ENCODE data around the gene INTS13.
A peak's percentile ranks its signal among the peaks of the same experiment; 100 is the strongest.

INTS13 gene

DNA sequence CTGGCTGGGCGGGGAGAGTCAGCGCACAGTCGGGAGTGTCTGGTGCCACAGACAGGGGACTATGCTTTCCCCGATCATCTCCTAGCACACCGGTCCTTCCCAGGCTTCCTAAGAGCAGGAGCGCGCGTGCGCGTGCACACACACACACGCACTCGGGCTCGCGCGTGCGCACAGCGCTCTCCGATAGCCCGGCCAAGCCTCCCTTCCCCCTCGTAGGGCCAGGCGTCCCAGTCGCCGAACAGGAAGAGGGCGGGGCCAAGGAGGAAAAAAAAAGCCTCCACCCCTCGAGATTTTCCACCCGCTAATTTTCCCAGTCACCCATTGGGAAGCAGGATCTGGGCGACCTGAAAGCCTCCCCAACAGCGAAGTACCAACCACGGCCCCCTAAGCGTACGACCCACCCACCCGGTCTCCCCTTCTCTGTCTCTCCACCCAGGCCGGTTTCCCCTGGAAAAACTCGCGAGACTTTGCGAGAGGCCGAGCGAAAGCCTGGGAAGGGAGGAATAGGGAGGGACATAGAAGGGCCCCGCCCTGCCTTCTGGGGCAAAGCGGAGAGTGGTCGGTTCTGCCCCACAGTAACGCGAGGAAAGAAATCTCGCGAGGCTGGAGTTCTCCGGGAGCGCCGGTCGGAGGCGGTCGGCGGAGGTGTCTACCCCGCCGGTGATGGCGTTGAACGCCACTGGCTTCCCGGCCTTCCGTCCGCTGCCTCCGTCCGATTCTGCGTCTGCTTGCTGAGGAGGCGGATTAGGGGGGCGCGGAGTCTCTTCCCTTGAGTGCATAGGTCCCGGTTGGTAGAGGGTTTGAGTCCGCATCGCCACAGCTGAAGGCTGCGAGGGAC is at the start of gene INTS13, which contains the start of gene FGFR1OP2:
Gene INTS13 (minus strand): TSS at position 119 of the 838 bp plus-strand sequence. CDS start 1,178 bp downstream, outside the sequence.
Gene FGFR1OP2 (plus strand): TSS at position 608 of the 838 bp plus-strand sequence. CDS start 15,689 bp downstream, outside the sequence.
- peak; percentile 100 for DNase-seq (ENCODE audit: low read depth, low spot score)
- H3K9me3 ChIP-seq (ENCODE audit: insufficient read depth, low read length) = no peaks in the 10 kb centered on the region
- peak within 1 kb of the TSS; percentile 96 for H3K9ac ChIP-seq (ENCODE audit: insufficient read length, low read depth)
- TF ChIP-seq SUZ12 (IDR thresholded peaks at IDR 0.05; ENCODE audit: extremely low read depth, insufficient read depth, insufficient read length) (no peak), ZNF274 (IDR thresholded peaks at IDR 0.05; ENCODE audit: low read depth, low read length) (no peak), YY1 (IDR thresholded peaks at IDR 0.05; ENCODE audit: insufficient read depth, insufficient read length) (no peak)
- peak within 1 kb of the TSS; percentile 92 for H3K4me3 ChIP-seq (ENCODE audit: insufficient read length, low read depth)
- H3K4me1 ChIP-seq (ENCODE audit: insufficient read depth, insufficient read length) = no peaks in the 10 kb centered on the region
- peaks cover 30% of the 10 kb centered on the region for H3K36me3 ChIP-seq (ENCODE audit: insufficient read depth, insufficient read length, low read length)
- H3K27me3 ChIP-seq (ENCODE audit: insufficient read depth, insufficient read length) = no peaks in the 10 kb centered on the region

- peaks cover 52% of the 10 kb centered on the region for H3K36me3 ChIP-seq (ENCODE audit: insufficient read depth, insufficient read length, low read length)
- H3K27me3 ChIP-seq (ENCODE audit: insufficient read depth, insufficient read length) = no peaks in the 10 kb centered on the region
- H3K4me1 ChIP-seq (ENCODE audit: insufficient read depth, insufficient read length) = no peaks in the 10 kb centered on the region
- no peaks in the 10 kb centered on the region for H3K9me3 ChIP-seq (ENCODE audit: insufficient read depth, low read length)
- TF ChIP-seq YY1 (IDR thresholded peaks at IDR 0.05; ENCODE audit: insufficient read depth, insufficient read length) (no peak), SUZ12 (IDR thresholded peaks at IDR 0.05; ENCODE audit: extremely low read depth, insufficient read depth, insufficient read length) (no peak), ZNF274 (IDR thresholded peaks at IDR 0.05; ENCODE audit: low read depth, low read length) (no peak)
- H3K9ac ChIP-seq (ENCODE audit: insufficient read length, low read depth) = no peak overlapping the region
- no peak overlapping the region for H3K4me3 ChIP-seq (ENCODE audit: insufficient read length, low read depth)
- no peak for DNase-seq (ENCODE audit: low read depth, low spot score)
Observed at GRCh38 chr12:26982866-26983265, 45.1 kb upstream of the INTS13 start.

DNA sequence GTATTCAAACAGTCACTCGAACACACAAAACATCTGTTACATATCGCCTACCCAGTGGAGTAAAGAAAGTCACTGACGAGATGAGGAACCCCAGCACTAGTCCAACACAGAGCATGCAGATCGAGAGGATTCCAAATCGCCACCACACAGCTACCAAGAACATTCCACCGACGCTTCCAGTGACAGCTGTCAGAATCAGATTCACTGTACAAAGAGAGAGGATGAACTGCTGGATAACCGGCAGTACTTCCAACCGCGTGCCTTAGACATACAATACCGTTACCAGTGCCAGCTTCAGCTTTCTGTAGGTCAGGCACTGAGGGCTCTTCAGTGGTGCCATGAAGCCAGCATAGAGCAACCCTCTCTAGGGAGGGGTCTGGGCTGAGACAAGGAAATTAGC is 42.0 kb upstream of the INTS13 start:
- Histone ChIP-seq H3K4me3 (ENCODE audit: insufficient read length, low read depth) (no peak overlapping the region), H3K4me1 (ENCODE audit: insufficient read depth, insufficient read length) (no peaks in the 10 kb centered on the region), H3K36me3 (ENCODE audit: insufficient read depth, insufficient read length, low read length) (peaks cover 57% of the 10 kb centered on the region), H3K9ac (ENCODE audit: insufficient read length, low read depth) (no peak overlapping the region), H3K9me3 (ENCODE audit: insufficient read depth, low read length) (no peaks in the 10 kb centered on the region), H3K27me3 (ENCODE audit: insufficient read depth, insufficient read length) (no peaks in the 10 kb centered on the region)
- no peak for DNase-seq (ENCODE audit: low read depth, low spot score)
- TF ChIP-seq ZNF274 (IDR thresholded peaks at IDR 0.05; ENCODE audit: low read depth, low read length) (no peak), YY1 (IDR thresholded peaks at IDR 0.05; ENCODE audit: insufficient read depth, insufficient read length) (no peak)

DNA sequence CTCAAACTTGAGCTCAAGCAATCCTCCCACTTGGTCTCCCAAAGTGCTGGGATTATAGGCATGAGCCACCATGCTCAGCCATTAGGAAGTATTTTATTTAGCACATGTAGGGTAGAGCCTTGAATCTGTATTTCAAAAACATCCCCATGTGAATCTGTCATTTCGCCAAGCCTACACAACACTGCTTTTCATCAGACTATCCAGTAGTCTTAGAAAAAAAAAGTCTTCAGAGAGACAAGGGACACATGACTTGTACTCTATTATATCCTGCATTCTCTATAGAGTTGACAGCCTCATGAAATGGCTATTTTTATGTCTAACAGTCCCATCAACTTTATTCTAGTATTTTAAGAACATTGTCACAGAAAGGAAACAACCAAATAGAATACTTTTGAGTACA is 41.0 kb upstream of the INTS13 start:
- Histone ChIP-seq H3K36me3 (ENCODE audit: insufficient read depth, insufficient read length, low read length) (peaks cover 65% of the 10 kb centered on the region), H3K4me3 (ENCODE audit: insufficient read length, low read depth) (no peak overlapping the region), H3K4me1 (ENCODE audit: insufficient read depth, insufficient read length) (no peaks in the 10 kb centered on the region), H3K9me3 (ENCODE audit: insufficient read depth, low read length) (no peaks in the 10 kb centered on the region), H3K9ac (ENCODE audit: insufficient read length, low read depth) (no peak overlapping the region), H3K27me3 (ENCODE audit: insufficient read depth, insufficient read length) (no peaks in the 10 kb centered on the region)
- no peak for TF ChIP-seq ZNF274 (IDR thresholded peaks at IDR 0.05; ENCODE audit: low read depth, low read length)
- TF ChIP-seq YY1 (IDR thresholded peaks at IDR 0.05; ENCODE audit: insufficient read depth, insufficient read length) = no peak
- no peak for TF ChIP-seq SUZ12 (IDR thresholded peaks at IDR 0.05; ENCODE audit: extremely low read depth, insufficient read depth, insufficient read length)
- DNase-seq (ENCODE audit: low read depth, low spot score) = no peak

GRCh38 chr12:26976687-26977086 is 38.9 kb upstream of the INTS13 start:
- Histone ChIP-seq H3K9ac (ENCODE audit: insufficient read length, low read depth) (no peak overlapping the region), H3K4me3 (ENCODE audit: insufficient read length, low read depth) (no peak overlapping the region), H3K9me3 (ENCODE audit: insufficient read depth, low read length) (no peaks in the 10 kb centered on the region), H3K36me3 (ENCODE audit: insufficient read depth, insufficient read length, low read length) (peaks cover 61% of the 10 kb centered on the region), H3K4me1 (ENCODE audit: insufficient read depth, insufficient read length) (no peaks in the 10 kb centered on the region), H3K27me3 (ENCODE audit: insufficient read depth, insufficient read length) (no peaks in the 10 kb centered on the region)
- DNase-seq (ENCODE audit: low read depth, low spot score) = no peak
- TF ChIP-seq SUZ12 (IDR thresholded peaks at IDR 0.05; ENCODE audit: extremely low read depth, insufficient read depth, insufficient read length) (no peak), YY1 (IDR thresholded peaks at IDR 0.05; ENCODE audit: insufficient read depth, insufficient read length) (no peak), ZNF274 (IDR thresholded peaks at IDR 0.05; ENCODE audit: low read depth, low read length) (no peak)

- Histone ChIP-seq H3K9me3 (ENCODE audit: insufficient read depth, low read length) (no peaks in the 10 kb centered on the region), H3K4me1 (ENCODE audit: insufficient read depth, insufficient read length) (no peaks in the 10 kb centered on the region), H3K9ac (ENCODE audit: insufficient read length, low read depth) (no peak overlapping the region), H3K36me3 (ENCODE audit: insufficient read depth, insufficient read length, low read length) (peaks cover 54% of the 10 kb centered on the region), H3K4me3 (ENCODE audit: insufficient read length, low read depth) (no peak overlapping the region), H3K27me3 (ENCODE audit: insufficient read depth, insufficient read length) (no peaks in the 10 kb centered on the region)
- no peak for DNase-seq (ENCODE audit: low read depth, low spot score)
- TF ChIP-seq YY1 (IDR thresholded peaks at IDR 0.05; ENCODE audit: insufficient read depth, insufficient read length) (no peak), ZNF274 (IDR thresholded peaks at IDR 0.05; ENCODE audit: low read depth, low read length) (no peak)
Observed at GRCh38 chr12:26971963-26972362, 34.2 kb upstream of the INTS13 start.

DNA sequence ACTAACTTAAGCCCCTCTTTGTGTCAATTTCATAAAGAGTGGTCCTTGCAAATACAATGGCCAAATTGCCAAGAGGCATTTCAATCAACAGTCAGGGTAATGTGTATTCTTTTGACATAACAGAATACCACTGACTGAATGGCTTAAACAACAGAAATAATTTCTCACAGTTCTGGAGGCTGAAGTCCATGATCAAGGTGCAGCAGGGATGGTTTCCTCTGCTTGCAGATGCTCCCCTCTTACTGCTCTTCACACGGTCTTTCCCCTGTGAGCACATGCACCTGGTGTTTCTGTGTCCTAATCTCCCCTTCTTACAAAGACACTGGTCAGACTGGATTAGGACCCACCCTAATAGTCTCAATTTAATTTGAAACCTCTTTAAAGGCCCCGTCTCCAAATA is 32.4 kb upstream of the INTS13 start:
- no peaks in the 10 kb centered on the region for H3K9me3 ChIP-seq (ENCODE audit: insufficient read depth, low read length)
- H3K4me3 ChIP-seq (ENCODE audit: insufficient read length, low read depth) = no peak overlapping the region
- DNase-seq (ENCODE audit: low read depth, low spot score) = no peak
- TF ChIP-seq YY1 (IDR thresholded peaks at IDR 0.05; ENCODE audit: insufficient read depth, insufficient read length) = no peak
- no peaks in the 10 kb centered on the region for H3K4me1 ChIP-seq (ENCODE audit: insufficient read depth, insufficient read length)
- no peak overlapping the region for H3K9ac ChIP-seq (ENCODE audit: insufficient read length, low read depth)
- H3K27me3 ChIP-seq (ENCODE audit: insufficient read depth, insufficient read length) = no peaks in the 10 kb centered on the region
- H3K36me3 ChIP-seq (ENCODE audit: insufficient read depth, insufficient read length, low read length) = peaks cover 49% of the 10 kb centered on the region
